ENCODE data around the gene FBXW7. TPM values are rescaled to one million over a fixed set of nuclear protein-coding genes. Genes with fewer than 3 reads are reported as not detected.

The FBXW7 gene
- total RNA-seq, 4 donors from 2014 or later = 63.1 to 97.6 (median 70.7) TPM

- Histone ChIP-seq H3K9me3 (no peaks in the 10 kb centered on the region), H3K36me3 (peaks cover 18 to 42% (median 25%) of the 10 kb centered on the region in 4 donors), H3K27ac (replicated peaks in 1 of 4) (no peak overlapping the region), H3K4me1 (peaks cover 3 to 6% (median 5%) of the 10 kb centered on the region in 4 donors), H3K4me3 (no peak overlapping the region), H3K27me3 (no peaks in the 10 kb centered on the region)
- no peak for DNase-seq (ENCODE audit: extremely low spot score)
- intact Hi-C loops (cut with DNase I) = no loop called here
- 65% methylated on average over 1 of the region's 1 CpG for WGBS
- TF ChIP-seq POLR2A (IDR thresholded peaks at IDR 0.05; ENCODE audit: low read depth) (no peak), EP300 (IDR thresholded peaks at IDR 0.05) (no peak), POLR2AphosphoS5 (IDR thresholded peaks at IDR 0.05) (no peak), CTCF (IDR thresholded peaks at IDR 0.05) (no peak)
These were observed 214.0 kb downstream of the FBXW7 start for GRCh38 chr4:152321923-152322322.

GRCh38 chr4:152321398-152321797 is 214.5 kb downstream of the FBXW7 start:
- Histone ChIP-seq H3K9me3 (no peaks in the 10 kb centered on the region), H3K27ac (replicated peaks in 1 of 4) (no peak overlapping the region), H3K27me3 (no peaks in the 10 kb centered on the region), H3K4me1 (peaks cover 8 to 11% (median 10%) of the 10 kb centered on the region in 4 donors), H3K36me3 (peaks cover 18 to 42% (median 24%) of the 10 kb centered on the region in 4 donors), H3K4me3 (no peak overlapping the region)
- TF ChIP-seq EP300 (IDR thresholded peaks at IDR 0.05) (no peak), POLR2A (IDR thresholded peaks at IDR 0.05; ENCODE audit: low read depth) (no peak), POLR2AphosphoS5 (IDR thresholded peaks at IDR 0.05) (no peak), CTCF (IDR thresholded peaks at IDR 0.05) (no peak)
- 98% methylated on average over 4 of the region's 4 CpGs for WGBS
- intact Hi-C loops (cut with DNase I) = no loop called here
- no peak for DNase-seq (ENCODE audit: extremely low spot score)

- H3K27me3 ChIP-seq = no peaks in the 10 kb centered on the region
- peaks cover 0 to 6% (median 3%) of the 10 kb centered on the region in 4 donors for H3K36me3 ChIP-seq
- no peak for TF ChIP-seq POLR2AphosphoS5 (IDR thresholded peaks at IDR 0.05)
- no peak for TF ChIP-seq EP300 (IDR thresholded peaks at IDR 0.05)
- no peak for TF ChIP-seq CTCF (IDR thresholded peaks at IDR 0.05)
- no peak for TF ChIP-seq POLR2A (IDR thresholded peaks at IDR 0.05; ENCODE audit: low read depth)
- H3K4me1 ChIP-seq = peaks cover 11 to 12% (median 12%) of the 10 kb centered on the region in 4 donors
- no peak overlapping the region for H3K27ac ChIP-seq (replicated peaks in 1 of 4)
- intact Hi-C loops (cut with DNase I) = no loop called here
- DNase-seq (ENCODE audit: extremely low spot score) = no peak
- no peak overlapping the region for H3K4me3 ChIP-seq
- H3K9me3 ChIP-seq = no peaks in the 10 kb centered on the region
- 44% methylated on average over 3 of the region's 3 CpGs for WGBS
These were observed 218.9 kb downstream of the FBXW7 start for GRCh38 chr4:152316969-152317368.

GRCh38 chr4:152310257-152310656 is 225.6 kb downstream of the FBXW7 start:
- H3K27ac ChIP-seq (replicated peaks in 1 of 4) = no peak overlapping the region
- intact Hi-C loops (cut with DNase I) = no loop called here
- TF ChIP-seq CTCF (IDR thresholded peaks at IDR 0.05) (no peak), POLR2A (IDR thresholded peaks at IDR 0.05; ENCODE audit: low read depth) (no peak), EP300 (IDR thresholded peaks at IDR 0.05) (no peak), POLR2AphosphoS5 (IDR thresholded peaks at IDR 0.05) (no peak)
- H3K4me3 ChIP-seq = no peak overlapping the region
- DNase-seq (ENCODE audit: extremely low spot score) = no peak
- no peaks in the 10 kb centered on the region for H3K36me3 ChIP-seq
- no peaks in the 10 kb centered on the region for H3K4me1 ChIP-seq
- no peaks in the 10 kb centered on the region for H3K9me3 ChIP-seq
- WGBS = 87% methylated on average over 2 of the region's 2 CpGs
- no peaks in the 10 kb centered on the region for H3K27me3 ChIP-seq

- intact Hi-C loops (cut with DNase I) = no loop called here
- no peak overlapping the region for H3K4me3 ChIP-seq
- no peaks in the 10 kb centered on the region for H3K9me3 ChIP-seq
- DNase-seq (ENCODE audit: extremely low spot score) = no peak
- H3K27ac ChIP-seq (replicated peaks in 1 of 4) = no peak overlapping the region
- 93% methylated on average over 2 of the region's 2 CpGs for WGBS
- no peaks in the 10 kb centered on the region for H3K36me3 ChIP-seq
- TF ChIP-seq POLR2AphosphoS5 (IDR thresholded peaks at IDR 0.05) (no peak), EP300 (IDR thresholded peaks at IDR 0.05) (no peak), CTCF (IDR thresholded peaks at IDR 0.05) (no peak), POLR2A (IDR thresholded peaks at IDR 0.05; ENCODE audit: low read depth) (no peak)
- H3K4me1 ChIP-seq = no peaks in the 10 kb centered on the region
- H3K27me3 ChIP-seq = no peaks in the 10 kb centered on the region
These were observed 226.5 kb downstream of the FBXW7 start for GRCh38 chr4:152309418-152309817.
